D721Med (cell line): ENCODE results near the gene RERE.
A peak's percentile ranks its signal among the peaks of the same experiment; 100 is the strongest.

Experiments
- DNase-seq: peaks from one replicate; pipeline ENCODE4 v3.0.0; 2011; ENCODE audit warnings: low spot score; ENCODE audit not compliant: insufficient read length
- FAIRE-seq: peaks from 2 replicates; lab custom pipeline; 2011; peaks lifted over from hg19 to GRCh38; lab: Jason Lieb, UNC
- TF ChIP-seq, protein P1 (sequence below): IDR thresholded peaks from 2 replicates; pipeline ENCODE4 v1.5.1; 2012; ENCODE audit warnings: mild to moderate bottlenecking, control low read depth; ENCODE audit not compliant: insufficient read depth; ENCODE audit errors: missing control alignments

RERE gene

DNA sequence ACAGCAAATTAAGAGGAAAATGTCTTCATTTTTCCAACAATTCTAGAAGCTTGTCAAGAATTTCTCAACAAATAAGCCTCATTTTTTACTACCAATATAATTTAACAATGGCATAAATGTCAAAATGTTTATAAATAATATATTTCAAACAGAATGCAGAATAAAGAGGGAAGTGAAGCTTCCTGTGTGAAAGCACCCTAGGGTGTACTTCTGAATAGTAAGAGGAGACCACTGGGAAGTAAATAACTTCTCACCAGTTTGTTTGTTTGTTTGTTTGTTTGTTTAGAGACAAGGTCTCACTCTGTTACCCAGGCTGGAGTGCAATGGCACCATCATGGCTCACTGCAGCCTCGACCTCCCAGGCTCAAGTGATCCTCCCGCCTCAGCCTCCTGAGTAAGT lies 255.2 kb downstream of the RERE start:
- FAIRE-seq (no peak), DNase-seq (no peak)
- TF ChIP-seq, protein P1, sequence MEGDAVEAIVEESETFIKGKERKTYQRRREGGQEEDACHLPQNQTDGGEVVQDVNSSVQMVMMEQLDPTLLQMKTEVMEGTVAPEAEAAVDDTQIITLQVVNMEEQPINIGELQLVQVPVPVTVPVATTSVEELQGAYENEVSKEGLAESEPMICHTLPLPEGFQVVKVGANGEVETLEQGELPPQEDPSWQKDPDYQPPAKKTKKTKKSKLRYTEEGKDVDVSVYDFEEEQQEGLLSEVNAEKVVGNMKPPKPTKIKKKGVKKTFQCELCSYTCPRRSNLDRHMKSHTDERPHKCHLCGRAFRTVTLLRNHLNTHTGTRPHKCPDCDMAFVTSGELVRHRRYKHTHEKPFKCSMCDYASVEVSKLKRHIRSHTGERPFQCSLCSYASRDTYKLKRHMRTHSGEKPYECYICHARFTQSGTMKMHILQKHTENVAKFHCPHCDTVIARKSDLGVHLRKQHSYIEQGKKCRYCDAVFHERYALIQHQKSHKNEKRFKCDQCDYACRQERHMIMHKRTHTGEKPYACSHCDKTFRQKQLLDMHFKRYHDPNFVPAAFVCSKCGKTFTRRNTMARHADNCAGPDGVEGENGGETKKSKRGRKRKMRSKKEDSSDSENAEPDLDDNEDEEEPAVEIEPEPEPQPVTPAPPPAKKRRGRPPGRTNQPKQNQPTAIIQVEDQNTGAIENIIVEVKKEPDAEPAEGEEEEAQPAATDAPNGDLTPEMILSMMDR: no peak

DNA sequence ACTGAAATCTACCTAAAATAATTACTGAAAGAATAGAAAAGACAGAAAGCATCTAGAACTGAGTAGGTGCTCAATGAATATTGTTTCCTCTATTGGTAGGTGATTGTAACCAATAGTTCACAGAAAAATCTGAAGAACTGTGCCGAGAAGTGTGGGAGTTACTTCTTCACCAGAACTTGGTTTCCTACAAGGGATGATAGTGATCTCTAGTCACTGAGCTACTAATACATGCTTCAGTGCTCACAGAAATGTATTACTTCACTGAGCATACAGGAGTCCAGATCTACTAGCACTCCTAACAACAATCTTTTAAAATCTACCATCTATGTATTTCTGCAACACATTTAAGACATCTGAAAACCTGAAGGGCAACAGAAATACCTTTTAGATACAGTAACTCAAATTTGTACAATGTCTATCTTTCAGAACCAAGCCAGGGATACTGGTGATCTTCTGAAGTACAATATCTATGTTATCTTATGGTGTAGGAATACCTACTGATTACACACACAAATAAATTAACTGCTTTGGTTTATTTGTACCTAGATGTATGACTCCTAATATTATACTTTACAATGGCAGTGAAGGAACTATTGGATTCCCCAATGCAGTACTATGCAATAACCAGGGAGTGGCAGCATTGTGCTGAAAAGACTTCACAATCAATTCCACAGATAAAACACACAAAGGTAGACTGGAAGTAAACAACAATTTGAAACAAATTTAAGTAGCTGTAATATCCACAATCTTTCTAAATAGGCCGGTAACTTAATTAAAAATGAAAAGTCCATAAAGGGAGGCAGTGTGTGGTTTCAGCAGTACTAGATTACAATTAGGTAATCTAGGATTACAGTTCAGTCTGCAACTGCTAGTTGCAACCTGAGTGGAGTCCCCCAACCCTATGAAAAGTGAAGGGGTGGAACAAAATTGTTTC lies 256.6 kb downstream of the RERE start:
- TF ChIP-seq, protein P1: peak; percentile 97
- FAIRE-seq (no peak), DNase-seq (no peak)

DNA sequence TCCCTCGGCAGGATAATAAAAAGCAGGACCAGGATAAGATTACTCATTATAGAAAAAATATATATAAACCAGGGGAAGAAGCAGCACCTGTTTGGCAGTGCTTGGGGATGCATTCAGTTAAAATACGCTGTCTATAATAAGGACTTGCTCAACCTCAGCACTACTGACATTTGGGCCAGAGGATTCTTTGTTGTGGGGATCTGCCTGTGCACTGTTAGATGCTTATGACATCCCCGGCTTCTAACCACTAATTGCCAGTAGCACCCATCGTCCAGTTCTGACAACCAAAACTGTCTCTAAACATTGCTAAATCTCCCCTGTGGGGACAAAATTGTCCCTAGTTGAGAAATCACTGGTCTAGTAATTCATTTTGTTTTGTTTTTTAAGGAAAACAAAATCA lies 257.4 kb downstream of the RERE start:
- no peak for FAIRE-seq
- DNase-seq: no peak
- TF ChIP-seq, protein P1: no peak

DNA sequence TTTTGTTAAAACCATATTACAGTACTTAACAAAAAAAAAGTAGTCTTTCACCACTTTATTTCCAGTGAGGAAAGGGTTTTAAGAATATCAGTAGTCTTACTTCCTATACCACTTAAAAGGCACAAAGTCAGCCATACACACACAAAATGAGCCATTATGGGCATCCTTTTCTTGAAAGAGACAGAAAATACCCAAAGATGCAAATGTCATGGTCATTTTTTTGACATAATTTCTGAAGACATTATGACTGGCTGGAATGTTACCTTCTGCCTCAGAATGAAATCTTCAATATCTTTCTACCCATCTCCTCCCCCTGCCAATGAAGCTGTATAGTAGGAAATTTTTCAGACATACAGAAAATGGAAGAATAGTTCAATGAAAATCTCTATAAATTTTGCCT lies 261.9 kb downstream of the RERE start:
- FAIRE-seq (no peak), DNase-seq (no peak)
- TF ChIP-seq, protein P1: no peak

DNA sequence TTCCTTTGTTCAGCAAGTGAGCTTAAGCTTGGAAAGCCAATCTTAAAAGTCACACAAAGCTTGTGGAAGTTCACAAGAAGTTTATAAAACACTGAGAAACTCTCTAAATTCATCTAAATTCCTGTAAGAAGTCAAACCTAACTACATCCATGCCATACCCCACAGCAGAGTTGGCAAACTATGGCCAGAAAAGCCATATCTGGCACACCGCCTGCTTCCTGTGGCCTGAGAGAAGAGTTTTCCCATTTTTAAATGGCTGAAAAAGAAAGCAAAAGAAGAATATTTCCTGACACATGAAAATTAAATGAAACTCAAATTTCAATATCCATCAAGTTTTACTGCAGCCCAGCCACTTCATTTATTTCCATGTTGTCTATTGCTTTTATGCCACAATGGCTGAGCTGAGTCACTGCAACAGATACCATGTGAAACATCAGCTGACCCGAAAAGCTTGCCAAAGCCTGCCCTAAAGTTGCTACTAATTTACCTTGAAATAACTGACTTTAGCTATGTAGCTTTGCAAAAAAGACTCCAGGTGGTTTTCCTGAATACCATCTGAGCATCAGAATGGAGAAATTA lies 262.4 kb downstream of the RERE start:
- DNase-seq (no peak), FAIRE-seq (no peak)
- TF ChIP-seq, protein P1: no peak

DNA sequence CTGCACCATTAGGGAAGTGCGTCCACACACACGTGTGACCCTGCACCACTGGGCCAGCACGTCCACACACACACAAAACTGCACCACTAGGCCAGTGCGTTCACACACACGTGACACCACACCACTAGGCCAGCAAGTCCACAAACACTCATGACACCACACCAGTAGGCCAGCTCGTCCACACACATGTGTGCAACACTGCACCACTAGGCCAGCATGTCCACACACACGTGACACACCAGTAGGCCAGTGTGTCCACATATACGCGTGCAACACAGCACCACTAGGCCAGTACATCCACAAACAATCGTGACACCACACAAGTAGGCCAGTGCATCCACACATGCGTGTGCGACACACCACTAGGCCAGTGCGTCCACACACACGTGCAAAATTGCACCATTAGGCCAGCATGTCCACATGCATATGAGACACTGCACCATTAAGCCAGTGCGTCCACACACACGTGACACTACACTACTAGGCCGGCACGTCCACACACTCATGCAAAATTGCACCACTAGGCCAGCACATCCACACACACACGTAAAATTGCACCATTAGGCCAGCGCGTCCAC lies 264.5 kb downstream of the RERE start:
- TF ChIP-seq, protein P1: no peak
- DNase-seq (no peak), FAIRE-seq (no peak)
